MM.1S (cell line): ENCODE data around the gene TKT.

Experiments used
- EZH2 ChIP-seq: fragments of 300-600 bp; sonication (generic); optimal IDR thresholded peaks from 2 replicates; pipeline ENCODE3; 2017; ENCODE audit warnings: low read depth, mild to moderate bottlenecking, antibody characterized with exemption, low read length, mixed read lengths
- EZH2phosphoT487 ChIP-seq: fragments of 300-600 bp; sonication (generic); IDR thresholded peaks from 2 replicates; pipeline ENCODE4 v1.6.1; 2018; ENCODE audit warnings: antibody characterized with exemption, low read length
- TF ChIP-seq, protein P1 (sequence below): fragments of 300-600 bp; sonication (generic); IDR thresholded peaks from 2 replicates; pipeline ENCODE4 v1.5.1; 2016; ENCODE audit warnings: antibody characterized with exemption, low read length, mixed read lengths

DNA sequence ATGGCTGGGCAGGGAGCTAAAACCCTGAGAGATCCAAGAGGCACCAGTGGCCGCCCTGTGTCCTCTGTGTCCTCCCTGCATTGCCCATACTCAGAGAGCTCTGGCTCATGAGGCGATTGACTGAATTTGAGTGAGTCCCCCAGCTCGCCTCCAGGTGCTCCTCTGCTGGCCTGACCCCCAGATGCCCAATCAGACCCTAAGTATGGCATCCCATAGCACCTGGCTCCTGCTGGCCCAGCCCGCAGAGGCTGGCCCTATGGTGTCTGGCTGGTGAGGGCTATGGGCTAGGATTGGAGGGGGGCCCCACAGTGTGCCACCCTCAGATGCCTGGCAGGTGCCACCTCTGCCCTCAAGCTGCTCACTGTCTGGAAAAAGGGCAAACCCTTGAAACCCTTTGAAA lies 1.6 kb upstream of the TKT start:
- TF ChIP-seq, protein P1, sequence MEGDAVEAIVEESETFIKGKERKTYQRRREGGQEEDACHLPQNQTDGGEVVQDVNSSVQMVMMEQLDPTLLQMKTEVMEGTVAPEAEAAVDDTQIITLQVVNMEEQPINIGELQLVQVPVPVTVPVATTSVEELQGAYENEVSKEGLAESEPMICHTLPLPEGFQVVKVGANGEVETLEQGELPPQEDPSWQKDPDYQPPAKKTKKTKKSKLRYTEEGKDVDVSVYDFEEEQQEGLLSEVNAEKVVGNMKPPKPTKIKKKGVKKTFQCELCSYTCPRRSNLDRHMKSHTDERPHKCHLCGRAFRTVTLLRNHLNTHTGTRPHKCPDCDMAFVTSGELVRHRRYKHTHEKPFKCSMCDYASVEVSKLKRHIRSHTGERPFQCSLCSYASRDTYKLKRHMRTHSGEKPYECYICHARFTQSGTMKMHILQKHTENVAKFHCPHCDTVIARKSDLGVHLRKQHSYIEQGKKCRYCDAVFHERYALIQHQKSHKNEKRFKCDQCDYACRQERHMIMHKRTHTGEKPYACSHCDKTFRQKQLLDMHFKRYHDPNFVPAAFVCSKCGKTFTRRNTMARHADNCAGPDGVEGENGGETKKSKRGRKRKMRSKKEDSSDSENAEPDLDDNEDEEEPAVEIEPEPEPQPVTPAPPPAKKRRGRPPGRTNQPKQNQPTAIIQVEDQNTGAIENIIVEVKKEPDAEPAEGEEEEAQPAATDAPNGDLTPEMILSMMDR: no peak
- TF ChIP-seq EZH2: no peak
- no peak for TF ChIP-seq EZH2phosphoT487
